Natural killer cell (primary cell): ENCODE data around the gene ARL6IP4. TPM values are rescaled to one million over a fixed set of nuclear protein-coding genes. Genes with fewer than 3 reads are reported as not detected.

Experiments used
- ATAC-seq, 3 donors: fragments of 150-1000 bp in 2 of 3; fragments of 200-7000 bp in 1 of 3; cut with Tn5 transposase; 1 replicate in 1 of 3; 2 replicates in 2 of 3; pipeline ENCODE4 v1.10.0; 2021; ENCODE audit warnings: mild to moderate bottlenecking in 2 of 3, moderate library complexity in 2 of 3
- DNase-seq, 2 donors: peaks; one replicate each; pipeline versions ENCODE4 v3.0.0 to v3.0.0-alpha.2; 2013 to 2021; ENCODE audit warnings: mixed read lengths in 1 of 2
- H3K27ac ChIP-seq: one replicate; pipeline ENCODE4 v1.5.1; 2013; ENCODE audit warnings: mild to moderate bottlenecking, low read length
- H3K27me3 ChIP-seq: one replicate; pipeline ENCODE4 v1.6.1; 2013; ENCODE audit warnings: low read length; ENCODE audit not compliant: control insufficient read depth, insufficient read depth
- H3K36me3 ChIP-seq: one replicate; pipeline ENCODE4 v1.6.1; 2013; ENCODE audit warnings: low read length; ENCODE audit not compliant: control insufficient read depth, insufficient read depth
- H3K4me1 ChIP-seq: one replicate; pipeline ENCODE4 v1.6.1; 2013; ENCODE audit warnings: low read length; ENCODE audit not compliant: control insufficient read depth, insufficient read depth
- H3K4me3 ChIP-seq: one replicate; pipeline ENCODE4 v1.5.1; 2013; ENCODE audit warnings: low read length
- H3K9me3 ChIP-seq: one replicate; pipeline ENCODE4 v1.6.1; 2013; ENCODE audit warnings: low read length; ENCODE audit not compliant: control insufficient read depth, insufficient read depth
- H3K27ac Mint-ChIP-seq, 2 donors: one replicate each; pipeline ENCODE4 v1.8.0; 2022; ENCODE audit warnings: mild to moderate bottlenecking in 2 of 2, mixed read lengths in 2 of 2, moderate library complexity in 1 of 2
- H3K27me3 Mint-ChIP-seq, 2 donors: one replicate each; pipeline ENCODE4 v1.8.0; 2022; ENCODE audit warnings: low read depth in 2 of 2, mixed read lengths in 2 of 2
- H3K36me3 Mint-ChIP-seq: one replicate; pipeline ENCODE4 v1.8.0; 2022; ENCODE audit warnings: mixed read lengths
- H3K4me1 Mint-ChIP-seq, 2 donors: one replicate each; pipeline ENCODE4 v1.8.0; 2022; ENCODE audit warnings: mixed read lengths in 2 of 2
- H3K4me3 Mint-ChIP-seq: one replicate; pipeline ENCODE4 v1.8.0; 2022; ENCODE audit warnings: mild to moderate bottlenecking, moderate library complexity, mixed read lengths
- H3K9me3 Mint-ChIP-seq, 2 donors: one replicate each; pipeline ENCODE4 v1.8.0; 2022; ENCODE audit warnings: mixed read lengths in 2 of 2
- WGBS: methylation state at CpG from one replicate; pipeline ENCODE4 v1.1.7; 2013; ENCODE audit warnings: missing lambda C conversion rate; ENCODE audit not compliant: insufficient coverage; 5-methylcytosine and 5-hydroxymethylcytosine counted together
- intact Hi-C: fragments of 100-400 bp; cut with micrococcal nuclease; formaldehyde crosslinking; loops from one replicate; pipeline ENCODE4 v1.14.2; 2022
- total RNA-seq, 4 donors: library from RNA; stranded (reverse); fragments of 120-200 nt in 1 of 4; gene quantifications; one replicate each; pipeline versions ENCODE4 v1.2.3 to v1.2.4, GENCODE V29; 2013 to 2022
- TF ChIP-seq, protein P1 (sequence below): fragments of 200-600 bp; IDR thresholded peaks from one replicate; pipeline ENCODE4 v1.8.0; 2022; ENCODE audit warnings: antibody characterized with exemption

ARL6IP4 gene
- total RNA-seq, 3 donors from 2014 or later (not counting 1 experiment from before 2014, with no cell fraction given), result 97.2 to 136 (median 116) TPM

DNA sequence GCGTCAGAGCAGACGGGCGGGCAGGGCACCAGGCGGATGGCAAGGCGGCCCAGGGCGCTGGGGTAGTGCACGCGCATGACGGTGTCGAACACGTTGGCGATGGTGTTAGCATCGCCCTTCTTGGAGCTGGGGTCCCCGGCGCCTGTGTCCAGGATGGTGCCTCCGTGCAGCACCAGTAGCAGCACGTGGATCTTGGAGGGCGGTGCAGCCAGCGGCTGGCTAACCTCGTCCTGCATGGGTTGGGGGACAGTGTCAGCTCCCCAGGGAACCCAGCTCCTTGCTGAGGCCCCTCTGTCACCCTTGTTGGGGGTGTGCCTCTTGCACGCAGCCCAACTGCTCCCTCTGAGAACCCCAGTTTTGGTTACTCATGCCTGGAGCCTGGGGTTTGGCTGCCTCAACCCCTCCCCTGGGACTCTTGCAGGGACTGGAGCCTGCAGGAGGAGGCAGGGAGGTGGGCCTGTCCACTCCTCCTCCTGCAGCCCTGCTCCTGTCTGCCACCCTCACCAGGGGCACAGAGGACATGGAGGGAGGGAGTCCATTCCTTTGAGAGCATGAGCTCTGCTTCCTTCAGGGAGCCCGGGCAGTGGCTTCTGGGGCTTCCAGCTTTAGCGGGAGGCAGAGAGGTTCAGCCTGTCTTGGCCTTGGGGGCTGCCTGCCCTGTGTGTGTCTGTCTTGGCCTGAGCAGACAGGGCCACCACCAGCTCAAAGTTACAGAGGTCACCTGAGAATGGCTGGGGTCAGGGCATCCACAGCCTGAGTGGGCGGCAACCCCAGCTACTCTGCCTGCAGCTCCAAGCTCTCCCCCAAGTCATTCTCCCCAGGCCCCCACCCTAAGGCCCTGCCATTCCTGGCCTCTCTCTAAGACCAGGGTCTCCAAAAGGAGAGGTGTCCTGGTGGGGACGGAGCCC is 17.1 kb downstream of the ARL6IP4 start:
- TF ChIP-seq, protein P1, sequence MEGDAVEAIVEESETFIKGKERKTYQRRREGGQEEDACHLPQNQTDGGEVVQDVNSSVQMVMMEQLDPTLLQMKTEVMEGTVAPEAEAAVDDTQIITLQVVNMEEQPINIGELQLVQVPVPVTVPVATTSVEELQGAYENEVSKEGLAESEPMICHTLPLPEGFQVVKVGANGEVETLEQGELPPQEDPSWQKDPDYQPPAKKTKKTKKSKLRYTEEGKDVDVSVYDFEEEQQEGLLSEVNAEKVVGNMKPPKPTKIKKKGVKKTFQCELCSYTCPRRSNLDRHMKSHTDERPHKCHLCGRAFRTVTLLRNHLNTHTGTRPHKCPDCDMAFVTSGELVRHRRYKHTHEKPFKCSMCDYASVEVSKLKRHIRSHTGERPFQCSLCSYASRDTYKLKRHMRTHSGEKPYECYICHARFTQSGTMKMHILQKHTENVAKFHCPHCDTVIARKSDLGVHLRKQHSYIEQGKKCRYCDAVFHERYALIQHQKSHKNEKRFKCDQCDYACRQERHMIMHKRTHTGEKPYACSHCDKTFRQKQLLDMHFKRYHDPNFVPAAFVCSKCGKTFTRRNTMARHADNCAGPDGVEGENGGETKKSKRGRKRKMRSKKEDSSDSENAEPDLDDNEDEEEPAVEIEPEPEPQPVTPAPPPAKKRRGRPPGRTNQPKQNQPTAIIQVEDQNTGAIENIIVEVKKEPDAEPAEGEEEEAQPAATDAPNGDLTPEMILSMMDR, result no peak
- H3K4me3 ChIP-seq, result no peak overlapping the region
- no peak for ATAC-seq
- 95% methylated on average over 25 of the region's 25 CpGs for WGBS
- no peak overlapping the region for H3K27ac ChIP-seq
- H3K4me1 Mint-ChIP-seq, result no peaks in the 10 kb centered on the region
- H3K27me3 Mint-ChIP-seq, result no peaks in the 10 kb centered on the region
- H3K4me3 Mint-ChIP-seq, result no peak overlapping the region
- H3K9me3 ChIP-seq, result no peaks in the 10 kb centered on the region
- H3K27ac Mint-ChIP-seq, result no peak overlapping the region
- no peaks in the 10 kb centered on the region for H3K36me3 Mint-ChIP-seq
- H3K27me3 ChIP-seq, result no peaks in the 10 kb centered on the region
- H3K36me3 ChIP-seq, result peaks cover 27% of the 10 kb centered on the region
- no peaks in the 10 kb centered on the region for H3K4me1 ChIP-seq
- no peak for DNase-seq
- intact Hi-C loops, result no loop called here
- H3K9me3 Mint-ChIP-seq, result no peaks in the 10 kb centered on the region

DNA sequence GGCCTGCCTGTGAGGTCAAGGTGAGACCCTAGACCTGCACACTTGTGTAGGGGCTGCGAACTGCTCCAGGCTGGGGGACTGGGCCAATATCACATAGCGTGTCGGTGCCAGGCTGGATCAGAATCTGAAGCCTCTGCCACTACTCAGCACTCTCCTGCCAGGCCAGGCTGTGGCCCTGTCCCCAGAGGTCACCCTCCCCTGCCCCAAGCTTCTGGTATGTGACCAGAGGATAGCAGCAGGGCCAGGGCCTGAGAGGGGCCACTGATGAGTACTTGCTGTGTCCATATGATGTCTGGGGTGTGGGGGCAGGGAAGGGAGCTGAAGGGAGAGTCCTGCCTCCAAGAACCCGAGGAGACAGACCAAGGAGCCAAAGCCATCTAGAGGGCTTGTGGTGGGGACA is 17.8 kb downstream of the ARL6IP4 start:
- TF ChIP-seq, protein P1, result no peak
- no peak overlapping the region for H3K27ac Mint-ChIP-seq

DNA sequence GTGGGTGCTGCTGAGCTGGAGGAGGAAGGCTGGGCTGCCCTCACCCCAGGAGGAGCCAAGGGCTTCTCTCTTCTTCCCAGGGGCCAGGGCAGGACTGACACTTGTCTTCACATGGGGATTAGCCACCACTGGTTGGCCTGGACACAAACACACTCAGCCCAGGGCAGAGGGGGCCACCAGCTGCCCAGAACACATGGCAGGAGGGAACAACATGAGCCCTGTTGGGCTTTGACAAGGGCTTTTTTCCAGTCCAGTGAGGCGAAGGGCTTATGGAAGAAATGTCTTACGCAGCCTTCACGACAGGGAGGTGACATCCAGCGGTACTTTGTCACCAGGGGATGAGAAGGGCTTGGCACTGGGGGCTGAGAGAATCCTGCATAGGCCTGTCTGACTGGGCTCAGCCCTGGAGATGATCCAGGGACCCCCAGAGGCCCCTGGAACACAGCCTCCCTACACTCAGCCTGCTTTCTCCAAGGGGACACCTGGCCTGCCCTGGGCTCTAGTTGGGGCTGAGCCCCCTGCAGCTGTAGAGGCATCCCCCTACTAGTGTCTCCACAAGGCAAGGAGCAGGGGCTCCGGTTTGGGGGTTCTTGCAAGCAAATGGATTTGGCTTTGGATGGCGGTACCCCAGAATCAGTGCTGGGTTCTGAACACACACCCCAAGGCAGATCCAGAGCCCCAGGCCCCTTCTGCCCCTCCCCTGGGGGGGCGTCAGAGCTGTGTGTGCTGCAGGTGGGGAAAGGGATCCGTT is 18.9 kb downstream of the ARL6IP4 start:
- no peaks in the 10 kb centered on the region for H3K9me3 Mint-ChIP-seq
- no peaks in the 10 kb centered on the region for H3K9me3 ChIP-seq
- H3K27ac Mint-ChIP-seq, result no peak overlapping the region
- 89% methylated on average over 6 of the region's 8 CpGs for WGBS
- H3K27ac ChIP-seq, result no peak overlapping the region
- H3K27me3 ChIP-seq, result no peaks in the 10 kb centered on the region
- no peaks in the 10 kb centered on the region for H3K36me3 Mint-ChIP-seq
- peaks cover 26% of the 10 kb centered on the region for H3K36me3 ChIP-seq
- no peak overlapping the region for H3K4me3 ChIP-seq
- intact Hi-C loops, result no loop called here
- H3K4me1 ChIP-seq, result no peaks in the 10 kb centered on the region
- H3K27me3 Mint-ChIP-seq, result no peaks in the 10 kb centered on the region
- no peak overlapping the region for H3K4me3 Mint-ChIP-seq
- TF ChIP-seq, protein P1, result no peak
- no peak for DNase-seq
- no peak for ATAC-seq
- peaks cover 0 to 5% of the 10 kb centered on the region in 2 donors for H3K4me1 Mint-ChIP-seq

More for the DNA sequence above, 17.8 kb downstream of the ARL6IP4 start:
- no peak for DNase-seq
- 95% methylated on average over 4 of the region's 4 CpGs for WGBS
- H3K4me1 ChIP-seq, result no peaks in the 10 kb centered on the region
- peaks cover 0 to 5% of the 10 kb centered on the region in 2 donors for H3K4me1 Mint-ChIP-seq
- H3K4me3 Mint-ChIP-seq, result no peak overlapping the region
- H3K27ac ChIP-seq, result no peak overlapping the region
- peaks cover 27% of the 10 kb centered on the region for H3K36me3 ChIP-seq
- no peaks in the 10 kb centered on the region for H3K36me3 Mint-ChIP-seq
- intact Hi-C loops, result no loop called here
- no peak for ATAC-seq
- H3K9me3 ChIP-seq, result no peaks in the 10 kb centered on the region
- H3K27me3 ChIP-seq, result no peaks in the 10 kb centered on the region
- H3K9me3 Mint-ChIP-seq, result no peaks in the 10 kb centered on the region
- no peak overlapping the region for H3K4me3 ChIP-seq
- H3K27me3 Mint-ChIP-seq, result no peaks in the 10 kb centered on the region
